NCI-H1092 (cell line): ENCODE results near the gene NELL1.

Experiments
- DNase-seq: peaks from one replicate; lab custom pipeline; 2025; lab: John Stamatoyannopoulos, UW

Gene NELL1

DNA sequence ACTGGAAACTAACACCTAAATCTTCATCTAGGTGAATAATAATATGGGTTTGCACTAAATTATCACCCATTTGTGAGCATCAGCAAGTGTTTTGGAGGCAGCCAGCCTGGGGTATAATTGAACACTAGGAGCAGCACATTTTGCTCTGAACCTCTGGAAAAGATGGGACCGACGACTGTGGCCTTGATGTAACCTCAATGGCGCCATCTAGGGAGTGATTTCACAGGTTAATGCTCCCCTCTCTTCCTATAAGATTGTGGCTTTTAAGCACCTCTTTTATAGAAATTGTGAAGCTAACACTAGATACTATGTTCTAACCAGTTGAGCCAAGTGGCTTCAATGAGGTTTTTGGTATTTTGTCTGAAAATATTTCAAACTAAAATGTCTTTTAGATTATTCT is 203.7 kb downstream of the NELL1 start:
- DNase-seq, result peak; percentile 71

DNA sequence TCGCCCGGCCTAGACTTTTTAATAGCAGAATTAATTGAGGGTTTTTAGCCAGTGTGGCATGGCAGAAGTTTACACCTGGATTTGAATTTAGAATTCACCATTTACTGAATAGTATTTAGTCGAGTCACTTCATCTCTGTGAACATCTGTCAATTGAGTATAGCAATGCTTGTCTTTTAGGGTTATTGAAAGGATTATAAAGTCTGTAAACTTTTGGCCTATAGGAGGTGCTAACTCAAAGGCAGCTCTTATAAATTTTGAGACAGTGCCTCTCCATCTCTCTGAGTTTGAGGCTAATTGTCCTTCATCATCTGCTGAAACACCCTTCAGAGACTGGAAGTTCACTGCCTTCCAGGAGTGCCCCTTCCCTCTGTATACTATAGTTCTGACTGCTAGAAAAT is 205.0 kb downstream of the NELL1 start:
- DNase-seq, result no peak

DNA sequence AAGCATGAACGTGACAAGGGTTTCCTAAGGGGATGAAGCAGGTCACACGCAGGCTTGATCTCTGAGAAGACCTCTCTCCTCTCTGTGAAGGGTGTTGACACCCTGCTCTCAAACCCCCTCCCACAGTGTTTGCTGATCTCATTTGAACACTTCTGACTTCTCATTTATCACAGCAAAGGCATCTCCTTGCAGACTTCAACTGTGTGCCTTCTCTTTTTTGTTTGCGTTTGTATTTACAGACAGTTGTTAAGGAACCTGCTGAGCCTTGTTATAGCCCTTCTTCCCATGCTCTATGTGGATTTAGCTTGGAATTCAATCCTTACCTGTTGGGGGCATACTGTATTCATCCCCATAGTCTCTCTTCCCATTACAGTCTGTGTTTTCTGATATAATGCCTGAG is 206.5 kb downstream of the NELL1 start:
- no peak for DNase-seq

DNA sequence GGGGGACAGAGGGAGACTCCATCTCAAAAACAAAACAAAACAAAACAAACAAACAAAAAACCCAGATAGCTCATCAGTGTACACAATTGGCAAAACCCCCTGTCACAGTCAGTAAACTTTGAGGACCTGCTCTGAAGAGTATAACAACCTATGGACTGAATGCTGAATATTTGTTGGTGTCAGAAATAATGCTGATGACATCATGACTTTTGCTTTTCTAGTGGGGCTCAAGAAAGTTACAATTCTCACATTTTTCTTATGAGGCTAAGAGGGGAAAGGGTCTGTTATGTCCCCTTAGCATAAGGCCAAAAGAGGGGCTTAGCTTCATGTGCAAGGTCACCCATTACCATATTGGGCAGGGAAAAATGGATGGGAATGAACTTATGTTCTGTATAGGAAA is 207.4 kb downstream of the NELL1 start:
- no peak for DNase-seq

DNA sequence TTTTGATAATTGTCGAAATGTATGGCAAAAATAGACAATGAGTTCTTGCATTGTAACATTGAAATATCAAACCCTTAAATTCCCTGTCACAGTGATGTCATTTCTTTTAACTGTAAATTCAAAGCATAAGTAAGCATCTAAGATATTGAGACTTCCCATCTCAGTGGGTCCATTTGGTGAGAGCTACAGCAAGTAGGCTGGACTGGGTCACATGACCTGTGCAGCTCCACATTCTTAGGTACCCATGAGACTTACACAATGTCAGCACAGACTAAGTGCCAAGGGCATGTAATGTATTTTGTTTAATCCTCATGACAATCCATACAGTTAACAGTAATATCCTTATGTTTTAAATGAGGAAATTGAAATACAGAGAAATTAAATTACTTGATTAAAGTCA is 210.7 kb downstream of the NELL1 start:
- DNase-seq, result no peak

DNA sequence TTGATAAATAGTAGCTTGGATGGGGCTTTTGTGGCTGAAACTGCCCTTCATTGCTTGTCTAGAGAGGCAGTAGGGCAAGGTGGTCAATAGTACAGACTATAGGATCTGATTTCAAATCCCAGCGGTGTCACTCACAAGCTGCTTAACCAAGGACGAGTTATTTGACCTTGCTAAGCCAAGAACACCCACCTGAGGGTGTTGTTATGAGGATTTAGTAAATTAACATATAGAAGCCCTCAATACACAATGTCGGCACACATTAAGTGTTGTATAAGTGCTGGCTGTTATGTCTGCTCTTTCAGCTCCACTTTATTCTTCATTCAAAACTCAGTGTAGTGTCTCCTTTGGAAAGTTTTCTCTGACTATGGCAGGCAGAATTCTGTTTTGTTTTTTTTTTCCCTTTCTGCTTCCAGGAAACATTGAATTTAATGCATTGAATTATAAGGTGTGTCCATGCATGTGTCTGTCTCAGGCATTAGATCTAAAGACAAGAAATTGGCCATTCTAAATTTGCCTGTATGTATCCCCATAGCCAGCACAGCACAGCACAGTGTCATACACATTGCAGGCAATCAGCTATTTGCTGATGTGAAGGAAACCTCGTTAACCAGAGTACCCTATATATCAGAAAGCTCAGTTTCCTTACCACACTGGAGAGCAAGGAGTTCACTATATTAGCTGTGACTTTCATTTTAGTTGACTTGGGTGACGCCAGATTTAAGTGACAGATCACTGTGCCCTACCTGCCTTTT is 212.1 kb downstream of the NELL1 start:
- no peak for DNase-seq

DNA sequence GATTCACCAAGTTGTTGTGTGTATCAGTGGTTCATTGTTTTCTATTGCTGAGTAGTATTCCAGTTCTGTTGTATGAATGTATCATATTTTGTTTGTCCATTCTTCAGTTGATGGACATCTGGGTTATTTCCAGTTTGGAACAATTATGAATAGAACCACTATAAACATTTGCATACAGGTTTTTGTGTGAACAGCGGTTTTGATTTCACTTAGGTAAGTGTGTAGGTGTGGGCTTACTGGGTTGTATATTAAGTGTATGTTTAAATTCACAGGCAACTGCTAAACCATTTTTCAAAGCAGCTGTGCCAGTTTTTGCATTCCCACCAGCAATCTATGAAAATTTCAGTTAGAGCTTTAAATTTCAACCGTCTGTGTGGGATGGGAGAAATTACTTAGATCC is 217.8 kb downstream of the NELL1 start:
- DNase-seq, result no peak

DNA sequence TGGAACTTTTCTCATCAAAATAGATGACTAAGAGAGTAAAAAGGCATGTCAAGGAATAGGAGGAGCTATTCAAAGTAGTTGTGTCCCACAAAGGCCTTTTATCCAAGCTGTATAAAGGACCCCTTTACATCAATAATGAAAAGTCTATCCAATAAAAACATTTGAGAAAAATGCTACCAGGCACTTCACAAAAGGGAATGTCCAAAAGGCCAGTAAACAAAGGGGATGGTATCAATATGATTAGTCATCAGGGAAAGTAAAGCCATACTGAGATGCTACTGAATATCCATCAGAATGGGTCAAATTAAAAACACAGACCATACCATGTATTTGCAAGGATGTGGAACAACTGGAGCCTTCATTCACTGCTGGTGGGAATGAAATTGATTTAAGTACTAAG is 224.9 kb downstream of the NELL1 start:
- DNase-seq, result no peak

DNA sequence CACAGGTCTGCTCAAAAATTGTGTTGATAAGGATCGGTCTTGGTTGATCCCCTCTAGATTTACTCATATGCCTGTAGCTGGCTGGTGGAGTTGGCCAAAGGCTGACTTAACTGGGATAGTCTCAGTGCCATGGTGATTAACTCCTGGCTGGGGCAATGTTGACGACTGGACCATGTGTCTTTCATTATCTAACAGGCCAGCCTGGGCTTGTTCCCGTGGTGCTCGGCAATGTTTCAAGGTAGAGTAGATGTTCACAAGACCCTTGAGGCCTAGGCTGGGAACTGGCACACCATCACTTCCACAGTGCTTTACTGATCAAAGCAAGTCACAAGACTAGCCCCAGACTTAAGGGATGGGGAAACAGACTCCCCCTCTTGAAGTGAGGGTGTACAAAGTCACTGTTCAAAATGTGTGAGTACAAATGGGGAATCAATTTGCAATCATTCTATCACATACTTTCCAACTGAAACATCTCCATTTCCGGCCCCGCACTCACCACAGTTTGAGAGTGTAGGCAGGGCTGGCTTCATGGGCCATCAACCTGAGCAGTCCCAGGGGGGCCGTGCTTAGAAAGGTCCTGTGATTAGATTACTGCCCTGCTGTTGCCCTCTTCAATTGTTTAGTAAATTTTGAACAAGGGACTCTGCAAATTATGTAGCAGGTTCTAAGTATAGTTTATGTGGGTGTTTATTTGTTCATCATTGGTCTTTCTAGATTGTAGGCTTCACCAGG is 240.8 kb downstream of the NELL1 start:
- DNase-seq, result no peak

DNA sequence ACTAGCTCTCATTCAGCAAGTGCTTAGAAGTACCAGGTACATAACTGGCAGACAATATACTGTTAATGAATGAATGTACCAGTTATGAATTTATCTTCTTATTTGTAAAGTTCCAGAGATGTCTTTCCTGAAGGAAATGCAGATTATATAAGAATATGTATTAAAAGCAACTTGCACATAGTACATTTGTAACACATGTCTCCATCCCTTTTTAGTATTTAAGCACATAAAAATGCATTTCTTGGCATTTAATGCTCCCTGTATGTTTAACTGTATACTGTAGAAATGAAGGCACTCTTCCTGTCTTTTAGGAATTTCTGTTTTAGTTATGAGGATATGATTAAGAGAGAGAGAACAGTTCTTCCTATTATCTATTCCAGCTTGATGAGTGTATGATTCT is 241.3 kb downstream of the NELL1 start:
- no peak for DNase-seq

DNA sequence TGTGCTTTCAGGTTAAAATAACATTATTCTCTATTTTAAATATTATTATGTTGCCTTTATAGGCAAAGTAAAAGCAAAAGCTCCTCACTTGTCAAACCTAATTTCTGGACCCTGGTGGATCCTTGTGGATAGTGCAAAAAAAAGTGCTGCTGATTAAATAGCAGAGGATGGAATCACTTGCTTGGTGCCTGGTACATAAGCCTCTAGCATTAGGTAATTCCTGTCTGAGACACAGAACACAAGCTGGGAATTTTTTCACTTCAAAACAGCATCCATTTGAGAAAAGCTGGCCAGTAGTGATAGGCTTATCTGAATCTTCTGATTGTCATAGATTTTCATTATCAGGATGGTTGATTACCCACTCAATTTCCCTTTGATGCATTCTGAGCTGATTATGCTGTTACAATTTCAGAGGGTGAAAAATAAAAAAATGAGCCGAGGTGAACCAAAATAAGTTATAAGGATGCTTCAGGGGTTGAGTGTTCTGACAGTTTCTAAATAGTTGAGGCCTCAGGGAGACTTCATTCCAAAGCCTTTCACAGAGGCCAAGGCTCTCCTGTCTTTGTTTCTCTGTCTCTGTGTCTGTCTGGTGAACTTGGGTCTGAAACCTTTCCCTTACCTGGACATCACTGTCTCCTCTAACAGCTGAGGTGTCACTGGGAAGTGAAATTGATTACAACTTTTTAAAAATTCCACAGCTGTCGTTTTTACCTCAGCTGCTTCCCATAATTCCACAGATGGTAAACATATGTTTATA is 242.9 kb downstream of the NELL1 start:
- no peak for DNase-seq

DNA sequence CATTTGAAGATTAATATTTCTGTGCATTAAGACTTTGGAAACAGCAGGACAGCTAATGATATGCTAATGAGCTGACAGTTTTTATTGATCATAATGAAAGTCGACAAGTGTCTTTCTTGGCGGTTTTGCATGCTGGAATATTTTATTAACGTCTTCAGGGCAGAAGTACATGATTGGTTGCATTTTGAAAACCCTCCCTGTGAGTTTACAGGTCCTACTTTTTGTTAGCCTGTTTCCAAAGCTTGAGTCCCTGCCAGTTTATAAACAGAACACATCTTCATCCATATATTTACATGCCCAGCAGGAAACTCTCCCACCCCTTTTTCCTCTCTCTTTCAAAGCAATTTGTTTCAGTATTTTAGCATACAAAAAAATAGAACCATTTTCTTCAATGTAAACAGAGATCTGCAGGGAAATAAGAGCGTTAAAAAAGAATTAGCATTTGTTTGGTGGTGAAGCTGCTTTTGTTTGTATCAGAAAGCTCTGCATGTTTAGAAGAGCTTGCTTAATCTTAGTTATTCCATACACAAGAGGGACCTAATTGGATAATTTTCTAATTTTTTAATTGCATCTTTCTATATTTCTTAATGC is 243.6 kb downstream of the NELL1 start:
- no peak for DNase-seq

DNA sequence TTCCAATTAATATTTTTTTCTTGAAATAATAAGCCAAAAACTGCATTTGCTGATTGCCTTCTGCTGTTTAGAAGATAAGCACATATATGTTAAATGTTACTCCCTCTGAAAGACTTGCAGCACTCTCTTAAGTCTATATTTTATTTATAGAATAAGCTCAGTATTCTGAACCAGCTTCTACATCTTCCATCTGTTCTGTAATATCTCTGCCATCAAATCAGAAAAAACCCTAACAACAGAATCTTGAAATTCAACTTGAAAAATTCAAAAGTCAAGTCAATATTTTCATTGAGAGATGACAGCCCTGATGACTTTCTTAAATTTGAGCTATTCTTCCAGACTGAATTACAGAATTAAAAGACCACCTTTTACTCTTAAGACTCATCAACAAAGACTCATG is 247.9 kb downstream of the NELL1 start:
- DNase-seq, result no peak

DNA sequence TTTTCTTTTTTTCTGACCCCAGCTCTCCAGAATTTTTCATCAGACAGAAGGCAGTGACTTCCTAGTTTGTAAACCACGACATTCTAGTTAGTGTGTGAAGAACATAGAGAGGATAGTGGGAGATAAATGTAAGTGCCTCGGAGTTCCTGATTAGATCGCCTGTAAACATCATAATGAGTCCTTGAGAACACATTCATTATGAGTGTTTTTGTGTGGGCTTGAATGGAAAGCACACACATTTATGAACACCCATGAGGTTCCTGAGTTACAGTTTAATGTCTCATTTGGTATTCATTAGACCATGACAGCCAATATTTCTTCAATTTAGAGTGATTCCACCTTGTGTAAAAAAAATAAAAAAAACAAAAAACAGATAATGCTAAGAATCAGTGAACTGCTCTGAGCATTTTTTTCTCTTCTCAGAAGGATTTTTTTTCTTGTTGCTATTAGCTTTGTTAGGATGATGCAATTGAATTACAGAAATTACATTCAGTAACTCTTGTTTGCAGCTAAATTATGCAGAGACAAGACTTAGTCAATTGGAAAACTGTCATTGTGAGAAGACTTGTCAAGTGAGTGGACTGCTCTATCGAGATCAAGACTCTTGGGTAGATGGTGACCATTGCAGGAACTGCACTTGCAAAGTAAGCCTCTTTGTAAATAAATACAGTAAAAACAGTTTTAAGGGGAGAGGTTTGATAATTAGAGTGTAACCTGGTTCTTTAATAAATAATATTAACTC is 257.6 kb downstream of the NELL1 start:
- DNase-seq, result peak; percentile 21

DNA sequence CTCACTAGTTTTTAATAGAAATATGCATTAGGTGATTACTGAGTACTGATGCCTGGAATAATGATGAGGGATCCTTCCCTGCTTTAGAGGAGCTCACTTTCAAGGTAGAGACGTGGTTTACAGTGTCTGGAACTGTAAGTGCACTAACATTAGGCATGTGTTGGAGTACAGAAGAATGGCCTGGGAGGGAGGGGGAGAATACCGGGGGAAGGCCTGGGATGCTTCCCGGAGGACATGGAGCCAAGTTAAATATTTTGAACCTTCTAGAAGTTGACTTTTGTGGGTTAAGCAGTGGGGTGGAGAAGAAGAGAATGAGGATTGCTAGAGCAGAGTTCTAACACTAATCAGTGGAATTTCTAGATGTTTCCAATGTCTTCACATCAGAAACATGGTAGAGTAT is 261.6 kb downstream of the NELL1 start:
- DNase-seq, result no peak

DNA sequence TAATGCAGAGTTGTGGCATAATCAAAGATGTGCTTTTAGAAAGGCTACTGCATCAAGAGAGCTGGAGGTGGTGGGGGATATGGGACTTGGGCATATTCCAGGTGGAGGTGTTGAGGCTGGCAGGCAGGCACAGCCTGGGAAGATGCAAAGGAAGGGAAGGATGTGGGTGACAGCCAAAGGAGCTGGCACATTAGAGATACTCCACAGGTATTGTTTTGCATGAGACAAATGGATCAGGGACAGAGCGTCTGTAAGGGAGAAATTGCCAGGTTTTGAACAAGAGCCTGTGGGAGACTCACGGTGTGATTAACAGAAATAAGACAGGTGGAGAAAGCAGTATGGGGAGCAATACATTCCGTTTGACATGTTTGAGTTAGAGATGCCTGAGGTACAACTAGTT is 263.7 kb downstream of the NELL1 start:
- DNase-seq, result no peak

DNA sequence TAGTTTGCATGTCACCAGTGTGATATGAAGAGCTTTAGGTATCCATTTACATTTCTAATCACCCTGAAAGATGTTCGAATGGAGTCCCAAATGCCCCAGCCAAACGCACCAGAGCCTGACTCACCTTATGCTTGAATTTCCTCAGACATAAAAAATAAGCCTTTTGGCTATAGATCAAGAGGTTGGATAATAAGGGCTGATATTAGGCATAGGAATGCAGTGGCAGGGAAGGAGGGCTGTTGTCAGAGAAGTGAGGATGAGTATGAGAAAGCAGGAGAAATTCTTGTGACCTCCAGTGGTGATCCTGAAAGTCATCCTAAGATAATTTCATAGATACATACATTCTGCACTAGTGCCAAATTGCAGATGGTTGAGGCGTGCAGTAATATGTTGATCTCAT is 264.6 kb downstream of the NELL1 start:
- no peak for DNase-seq

DNA sequence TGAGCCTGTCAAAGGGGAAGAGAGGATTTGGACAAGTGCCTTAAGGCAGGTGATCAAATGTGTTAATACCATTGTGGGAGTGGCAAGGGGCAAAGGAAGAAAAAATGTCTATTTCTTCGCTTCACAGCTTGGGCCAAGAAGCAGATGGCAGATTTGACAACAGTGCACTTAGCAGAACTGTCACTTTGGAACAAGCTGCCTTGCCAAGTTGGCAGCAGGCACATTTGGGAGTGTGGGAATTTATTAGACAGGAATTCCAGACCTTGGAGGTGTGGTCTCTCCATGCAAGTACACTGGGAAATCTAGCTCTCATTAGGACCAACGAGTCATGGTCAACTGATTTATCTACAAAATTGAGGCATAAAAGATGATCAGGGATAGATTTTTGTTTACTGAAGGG is 265.1 kb downstream of the NELL1 start:
- no peak for DNase-seq

DNA sequence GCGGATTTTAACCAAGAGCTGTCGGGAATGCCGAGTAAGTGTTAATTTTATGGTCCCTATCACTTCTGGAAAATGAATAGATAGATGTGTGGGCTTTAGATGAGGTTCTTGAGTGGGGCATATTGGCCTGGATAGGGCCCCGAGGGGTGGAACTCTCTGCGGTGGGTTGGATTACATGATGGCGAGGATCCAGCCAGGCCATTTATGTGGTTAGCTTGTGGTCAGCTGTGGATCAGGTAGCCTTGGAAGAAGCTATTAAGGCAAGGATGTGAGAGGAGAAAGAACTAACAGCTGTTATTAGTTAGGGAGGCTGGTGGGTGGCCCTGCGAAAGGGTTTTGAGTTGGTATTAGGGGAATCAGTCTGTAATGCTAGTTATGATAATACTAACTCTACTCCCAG is 268.4 kb downstream of the NELL1 start:
- DNase-seq, result no peak

DNA sequence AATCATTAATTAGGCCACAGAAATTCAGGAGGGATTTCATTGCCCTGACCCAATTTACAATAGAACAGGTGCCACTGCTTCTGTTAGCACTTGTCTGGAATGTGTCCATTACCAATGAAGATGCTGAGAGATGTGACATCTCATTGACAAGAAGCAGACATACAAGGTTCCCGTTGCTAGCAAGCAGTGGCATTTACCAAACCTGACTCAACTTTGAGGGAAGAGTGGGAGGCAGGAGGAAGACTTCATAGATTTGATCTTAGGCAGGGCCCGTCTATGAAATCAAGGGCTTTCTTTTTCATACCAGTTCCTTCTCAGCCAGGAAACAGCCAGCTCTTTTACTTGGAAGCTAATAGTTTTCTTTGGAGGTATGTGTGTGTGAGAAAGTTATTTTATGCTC is 280.2 kb downstream of the NELL1 start:
- no peak for DNase-seq

DNA sequence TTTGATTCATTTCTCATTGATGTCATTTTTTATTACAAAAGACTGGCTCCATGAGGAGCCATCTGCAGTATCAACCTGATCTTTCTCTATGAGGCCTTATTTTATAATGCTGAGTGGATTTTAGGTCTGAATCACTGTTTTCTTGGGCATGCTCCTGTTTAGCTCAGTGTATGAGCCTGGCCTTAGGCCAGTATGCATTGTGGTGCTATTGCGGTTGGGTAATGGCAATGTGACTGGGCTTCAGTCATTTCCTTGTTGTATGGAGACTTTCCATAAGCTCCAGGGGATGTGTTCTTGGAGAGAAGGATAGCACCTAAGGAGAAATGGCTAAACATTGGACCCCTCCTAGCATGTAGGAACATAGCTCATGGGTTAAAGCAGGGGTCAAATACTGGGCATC is 293.2 kb downstream of the NELL1 start:
- DNase-seq, result no peak

DNA sequence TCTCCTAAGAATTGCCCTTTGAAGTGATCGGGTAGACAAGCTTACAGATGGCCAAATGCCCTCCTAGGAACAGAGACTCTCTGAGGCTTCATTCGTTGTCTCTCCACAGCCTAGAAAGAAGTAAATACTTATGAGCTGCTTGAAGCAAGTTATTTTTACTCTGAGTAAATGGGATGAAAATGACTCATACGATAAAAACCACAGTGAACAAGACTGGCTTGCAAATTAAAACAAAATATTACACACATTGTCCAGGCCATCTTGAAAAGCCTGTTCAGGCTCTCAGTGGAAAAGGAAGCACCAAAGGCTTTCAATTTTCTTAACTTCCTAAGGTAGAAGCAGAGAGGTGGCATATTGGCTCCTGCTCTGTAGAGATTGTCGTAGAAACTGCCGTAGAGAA is 294.2 kb downstream of the NELL1 start:
- DNase-seq, result no peak
